ENCODE measurements around the gene POGLUT3. TPM values are rescaled to one million over a fixed set of nuclear protein-coding genes. Genes with fewer than 3 reads are reported as not detected.

Gene POGLUT3
- total and polyA plus RNA-seq, 9 of the 15 experiments (the other 6 are each of a cell fraction or from before 2014, with no cell fraction given): 4.6 to 29.7 (median 17.8) TPM

GRCh38 chr11:108500721-108501120, 2.5 kb upstream of the POGLUT3 start (continued):
- TF ChIP-seq CTBP1 (IDR thresholded peaks at IDR 0.05; ENCODE audit: borderline replicate concordance): peak; percentile 48; the same call in 1 of the 2 replicates

GRCh38 chr11:108500169-108500568, 2.0 kb upstream of the POGLUT3 start:
- POLR2A ChIA-PET: interaction anchor here (0.6 to 1.1 kb wide), 4 partner anchors 19 to 261 kb away, joined by 3 to 6 read pairs (median 4); no protein-coding TSS in a partner anchor

More at GRCh38 chr11:108500169-108500568, 2.0 kb upstream of the POGLUT3 start:
- Histone ChIP-seq H3K79me2 (ENCODE audit: control insufficient read depth, insufficient read depth, low read length) (peaks cover 20% of the 10 kb centered on the region), H2AFZ (ENCODE audit: low read depth, low read length) (peak overlapping the region; percentile 73; the same call in 1 of the 2 replicates), H3K36me3 (ENCODE audit: control insufficient read depth, insufficient read depth, low read length) (peaks cover 2% of the 10 kb centered on the region; the same call in 1 of the 3 replicates), H3K27ac (ENCODE audit: extremely low read depth, low read depth, low read length) (no peak overlapping the region; the same call in 2 of the 3 replicates), H3K9me3 (replicated peaks; ENCODE audit: control insufficient read depth, insufficient read depth, low read depth, low read length) (no peaks in the 10 kb centered on the region), H3K4me2 (ENCODE audit: insufficient read depth, low read length) (peak overlapping the region; percentile 68; the same call in 1 of the 2 replicates), H3K4me3 (no peak overlapping the region), H3K4me1 (replicated peaks in 1 of 2; ENCODE audit: control insufficient read depth in 2 of 2, insufficient read depth in 2 of 2, low read length in 2 of 2) (peaks cover 17 to 33% of the 10 kb centered on the region in 2 experiments), H3K9me1 (ENCODE audit: control insufficient read depth, insufficient read depth, low read length) (no peaks in the 10 kb centered on the region), H3K9ac (ENCODE audit: insufficient read depth in 1 of 2, low read depth in 2 of 2, low read length in 2 of 2) (0 out of 4 replicates have a peak overlapping the region, but pooled peaks of 1 of the 2 experiments have one; percentile 36), H3K27me3 (ENCODE audit: control insufficient read depth in 2 of 2, insufficient read depth in 2 of 2, low read length in 2 of 2) (no peaks in the 10 kb centered on the region), H4K20me1 (replicated peaks; ENCODE audit: control insufficient read depth, insufficient read depth, low read length) (no peaks in the 10 kb centered on the region)
- DNase-seq (ENCODE audit: extremely low read depth in 1 of 4, low spot score in 3 of 4): no peak
- ATAC-seq: no peak
- FAIRE-seq: no peak
- TF ChIP-seq IRF2 (CRISPR knock-in tag; IDR thresholded peaks at IDR 0.05) (no peak), PRDM10 (IDR thresholded peaks at IDR 0.05; ENCODE audit: partially characterized antibody) (no peak)
- BruUV-seq (replicated peaks): no TSS peak
- CTCF ChIA-PET (ENCODE audit: low intra/inter-chr PET ratio): no interaction called here
- intact Hi-C loops (cut with micrococcal nuclease) (no loop called here), in situ Hi-C loops (cut with MboI) (no loop called here)
- 56% methylated on average over 4 of the region's 4 CpGs for WGBS (ENCODE audit: insufficient coverage, low coverage, missing lambda C conversion rate)

Data from K562 (cell line).